Stimulated activated CD8-positive, alpha-beta memory T cell treated with anti-CD3 and anti-CD28 coated beads, Interleukin-2, amount 100 ng/mL, for 1 hour (primary cell): ENCODE data around the gene SLC19A1.
A peak's percentile ranks its signal among the peaks of the same experiment; 100 is the strongest.

Source experiments
- DNase-seq, 2 donors: peaks; one replicate each; pipeline ENCODE4 v3.0.0-alpha.2; 2020; ENCODE audit warnings: low read depth in 2 of 2

The SLC19A1 gene

GRCh38 chr21:45542242-45542666, at the start of gene SLC19A1:
Gene SLC19A1, minus strand, starts transcription at chr21:45542440. Its CDS starts 4,481 bp downstream, at chr21:45537959.
- DNase-seq = peak; percentile 33 to 56

GRCh38 chr21:45591619-45592207, 49.5 kb upstream of the SLC19A1 start:
- no peak for DNase-seq

GRCh38 chr21:45590726-45591618, 48.7 kb upstream of the SLC19A1 start:
- DNase-seq = no peak

GRCh38 chr21:45590246-45590725, 48.0 kb upstream of the SLC19A1 start:
- peak; percentile 37 to 66 for DNase-seq

- DNase-seq = no peak
Observed at GRCh38 chr21:45589686-45590245, 47.5 kb upstream of the SLC19A1 start.

GRCh38 chr21:45588871-45589491, 46.7 kb upstream of the SLC19A1 start:
- no peak for DNase-seq

- DNase-seq = no peak
Observed at GRCh38 chr21:45588086-45588825, 46.0 kb upstream of the SLC19A1 start.

GRCh38 chr21:45586289-45586858, 44.1 kb upstream of the SLC19A1 start:
- DNase-seq = no peak

GRCh38 chr21:45584786-45585185, 42.5 kb upstream of the SLC19A1 start:
- no peak for DNase-seq

GRCh38 chr21:45583831-45584509, 41.7 kb upstream of the SLC19A1 start:
- no peak for DNase-seq

GRCh38 chr21:45582128-45582527, 39.9 kb upstream of the SLC19A1 start:
- DNase-seq = no peak

- no peak for DNase-seq
Observed at GRCh38 chr21:45581322-45581712, 39.1 kb upstream of the SLC19A1 start.

- DNase-seq = no peak
Observed at GRCh38 chr21:45580576-45581321, 38.5 kb upstream of the SLC19A1 start.

GRCh38 chr21:45580181-45580575, 37.9 kb upstream of the SLC19A1 start:
- DNase-seq = no peak

- DNase-seq = no peak
Observed at GRCh38 chr21:45579383-45580180, 37.3 kb upstream of the SLC19A1 start.

GRCh38 chr21:45578811-45579381, 36.7 kb upstream of the SLC19A1 start:
- no peak for DNase-seq

GRCh38 chr21:45578176-45578801, 36.0 kb upstream of the SLC19A1 start:
- no peak for DNase-seq

- no peak for DNase-seq
Observed at GRCh38 chr21:45577801-45578175, 35.5 kb upstream of the SLC19A1 start.
